ENCODE measurements around the gene TAF6. TPM values are rescaled to one million over a fixed set of nuclear protein-coding genes. Genes with fewer than 3 reads are reported as not detected.

Gene TAF6
- total RNA-seq, 1 donor from 2014 or later = 80.5 TPM

GRCh38 chr7:100120733-100121036 is 1.5 kb upstream of the TAF6 start:
- Histone ChIP-seq H3K27me3 (ENCODE audit: control insufficient read depth, insufficient read depth, low read length) (no peaks in the 10 kb centered on the region), H3K36me3 (ENCODE audit: control insufficient read depth, insufficient read depth, low read length) (no peaks in the 10 kb centered on the region), H3K4me3 (ENCODE audit: low read depth, low read length) (no peak overlapping the region)
- no peak for DNase-seq (ENCODE audit: low read depth)
- TF ChIP-seq, protein P1, sequence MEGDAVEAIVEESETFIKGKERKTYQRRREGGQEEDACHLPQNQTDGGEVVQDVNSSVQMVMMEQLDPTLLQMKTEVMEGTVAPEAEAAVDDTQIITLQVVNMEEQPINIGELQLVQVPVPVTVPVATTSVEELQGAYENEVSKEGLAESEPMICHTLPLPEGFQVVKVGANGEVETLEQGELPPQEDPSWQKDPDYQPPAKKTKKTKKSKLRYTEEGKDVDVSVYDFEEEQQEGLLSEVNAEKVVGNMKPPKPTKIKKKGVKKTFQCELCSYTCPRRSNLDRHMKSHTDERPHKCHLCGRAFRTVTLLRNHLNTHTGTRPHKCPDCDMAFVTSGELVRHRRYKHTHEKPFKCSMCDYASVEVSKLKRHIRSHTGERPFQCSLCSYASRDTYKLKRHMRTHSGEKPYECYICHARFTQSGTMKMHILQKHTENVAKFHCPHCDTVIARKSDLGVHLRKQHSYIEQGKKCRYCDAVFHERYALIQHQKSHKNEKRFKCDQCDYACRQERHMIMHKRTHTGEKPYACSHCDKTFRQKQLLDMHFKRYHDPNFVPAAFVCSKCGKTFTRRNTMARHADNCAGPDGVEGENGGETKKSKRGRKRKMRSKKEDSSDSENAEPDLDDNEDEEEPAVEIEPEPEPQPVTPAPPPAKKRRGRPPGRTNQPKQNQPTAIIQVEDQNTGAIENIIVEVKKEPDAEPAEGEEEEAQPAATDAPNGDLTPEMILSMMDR (IDR thresholded peaks at IDR 0.05; ENCODE audit: insufficient read depth, low read length, poor library complexity, severe bottlenecking) = no peak

- TF ChIP-seq, protein P1 (IDR thresholded peaks at IDR 0.05; ENCODE audit: insufficient read depth, low read length, poor library complexity, severe bottlenecking) = no peak
- no peaks in the 10 kb centered on the region for H3K27me3 ChIP-seq (ENCODE audit: control insufficient read depth, insufficient read depth, low read length)
- no peak for DNase-seq (ENCODE audit: low read depth)
- H3K36me3 ChIP-seq (ENCODE audit: control insufficient read depth, insufficient read depth, low read length) = no peaks in the 10 kb centered on the region
- peak overlapping the region; percentile 63 for H3K4me3 ChIP-seq (ENCODE audit: low read depth, low read length)
Observed at GRCh38 chr7:100119970-100120732, 993 bp upstream of the TAF6 start.

- no peak for DNase-seq (ENCODE audit: low read depth)
- no peaks in the 10 kb centered on the region for H3K27me3 ChIP-seq (ENCODE audit: control insufficient read depth, insufficient read depth, low read length)
- peak overlapping the region; percentile 68 for H3K4me3 ChIP-seq (ENCODE audit: low read depth, low read length)
- H3K36me3 ChIP-seq (ENCODE audit: control insufficient read depth, insufficient read depth, low read length) = no peaks in the 10 kb centered on the region
- TF ChIP-seq, protein P1 (IDR thresholded peaks at IDR 0.05; ENCODE audit: insufficient read depth, low read length, poor library complexity, severe bottlenecking) = no peak
Observed at GRCh38 chr7:100118388-100119071, 628 bp downstream of the TAF6 start.

- TF ChIP-seq, protein P1 (IDR thresholded peaks at IDR 0.05; ENCODE audit: insufficient read depth, low read length, poor library complexity, severe bottlenecking) = no peak
- Histone ChIP-seq H3K36me3 (ENCODE audit: control insufficient read depth, insufficient read depth, low read length) (peaks cover 4% of the 10 kb centered on the region), H3K4me3 (ENCODE audit: low read depth, low read length) (no peak overlapping the region), H3K27me3 (ENCODE audit: control insufficient read depth, insufficient read depth, low read length) (no peaks in the 10 kb centered on the region)
- DNase-seq (ENCODE audit: low read depth) = no peak
Observed at GRCh38 chr7:100115026-100115425, 4.1 kb downstream of the TAF6 start.

DNA sequence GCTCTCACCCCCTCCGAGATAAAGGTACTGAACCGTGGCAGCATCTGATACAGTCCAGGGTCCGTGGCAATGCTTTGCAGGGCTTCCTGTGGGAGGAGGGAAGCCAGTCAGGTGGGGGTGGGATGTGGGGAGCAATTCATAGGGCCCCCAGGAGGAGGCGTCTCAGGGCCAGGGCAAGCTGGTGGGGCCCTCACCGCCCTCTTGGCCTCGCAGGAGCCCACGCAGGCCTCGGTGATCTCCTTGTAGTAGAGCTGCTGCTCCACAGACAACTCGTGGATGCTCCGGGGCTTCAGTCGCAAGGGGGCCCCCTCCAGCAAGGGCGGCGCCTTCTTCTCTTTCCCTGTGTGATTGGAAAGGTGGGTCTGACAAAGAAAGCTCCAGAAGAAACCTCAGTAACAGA is 7.2 kb downstream of the TAF6 start:
- no peak for DNase-seq (ENCODE audit: low read depth)
- peaks cover 4% of the 10 kb centered on the region for H3K36me3 ChIP-seq (ENCODE audit: control insufficient read depth, insufficient read depth, low read length)
- H3K27me3 ChIP-seq (ENCODE audit: control insufficient read depth, insufficient read depth, low read length) = no peaks in the 10 kb centered on the region
- H3K4me3 ChIP-seq (ENCODE audit: low read depth, low read length) = no peak overlapping the region
- TF ChIP-seq, protein P1 (IDR thresholded peaks at IDR 0.05; ENCODE audit: insufficient read depth, low read length, poor library complexity, severe bottlenecking) = no peak

Data from kidney epithelial cell (primary cell).